Prostate gland (tissue), 2 donors: Measurements from ENCODE around the gene ZXDC. TPM values are rescaled to one million over a fixed set of nuclear protein-coding genes. Genes with fewer than 3 reads are reported as not detected.

ENCODE experiments used
- DNase-seq: peaks from one replicate; pipeline ENCODE4 v3.0.0-alpha.2; 2019; ENCODE audit warnings: low spot score
- H3K27ac ChIP-seq, 2 donors: fragments of 200-600 bp; sonication (generic); 2 replicates each; pipeline ENCODE4 v1.5.1; 2017 to 2019
- H3K27me3 ChIP-seq: fragments of 200-600 bp; sonication (generic); replicated peaks from 2 replicates; pipeline ENCODE4 v1.5.1; 2019; ENCODE audit not compliant: insufficient read depth
- H3K36me3 ChIP-seq, 2 donors: fragments of 200-600 bp; sonication (generic); 1 replicate in 1 of 2; 2 replicates in 1 of 2; pipeline versions ENCODE4 v1.5.1 to v1.8.1; 2017 to 2019
- H3K4me1 ChIP-seq: fragments of 200-600 bp; sonication (generic); replicated peaks from 2 replicates; pipeline ENCODE4 v1.5.1; 2019
- H3K4me3 ChIP-seq, 2 donors: fragments of 200-600 bp; sonication (generic); 2 replicates each; pipeline ENCODE4 v1.5.1; 2017 to 2019
- H3K9me3 ChIP-seq: fragments of 200-600 bp; sonication (generic); 2 replicates; pipeline ENCODE4 v1.5.1; 2017
- POLR2A ChIP-seq: fragments of 450-650 bp; IDR thresholded peaks from one replicate; pipeline ENCODE4 v1.6.1; 2016; ENCODE audit warnings: antibody characterized with exemption, mild to moderate bottlenecking
- POLR2AphosphoS5 ChIP-seq: sonication (generic); formaldehyde crosslinking; IDR thresholded peaks from one replicate; pipeline ENCODE4 v1.6.1; 2017; ENCODE audit warnings: antibody characterized with exemption
- WGBS: methylation state at CpG from one replicate; pipeline ENCODE4 v1.1.5; 2018; 5-methylcytosine and 5-hydroxymethylcytosine counted together
- intact Hi-C: fragments of 100-400 bp; cut with DNase I; formaldehyde crosslinking; loops from one replicate; pipeline ENCODE4 v1.14.2; 2022
- total RNA-seq, 2 donors: library from RNA; depleted of rRNA; stranded (reverse); fragments of >200 nt; gene quantifications; one replicate each; pipeline ENCODE4 v1.1.0, GENCODE V29; 2016
- TF ChIP-seq, protein P1 (sequence below), 4 experiments: fragments of 200-600 bp in 2 of 4; fragments of 450-650 bp in 2 of 4; sonication (generic) in 2 of 4; IDR thresholded peaks; 1 replicate in 3 of 4; 2 replicates in 1 of 4; pipeline ENCODE4 v1.5.1; 2016 to 2019; ENCODE audit warnings: antibody characterized with exemption in 4 of 4, mild to moderate bottlenecking in 2 of 4, moderate library complexity in 2 of 4

ZXDC gene
- total RNA-seq, 2 donors from 2014 or later, result 47.7 to 87.0 TPM

DNA sequence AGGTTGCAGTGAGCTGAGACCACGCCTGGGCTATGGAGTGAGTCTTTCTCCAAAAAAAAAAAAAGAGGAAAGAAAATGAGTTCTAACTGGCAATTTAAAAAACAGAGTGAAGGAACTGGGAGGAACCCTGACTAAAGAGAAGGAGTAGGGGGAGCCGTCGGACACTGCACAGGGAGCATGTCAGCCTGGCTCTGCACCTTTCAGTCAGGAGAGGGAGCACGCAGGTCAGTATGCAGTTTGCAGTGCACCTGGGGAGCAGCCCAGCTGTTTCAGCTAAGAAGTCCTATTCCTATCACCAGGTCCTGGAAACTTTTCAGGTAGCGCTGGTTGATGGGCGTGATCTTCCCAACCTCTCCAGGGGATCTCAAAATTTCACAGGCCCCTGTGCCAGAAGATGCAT is 14.9 kb upstream of the ZXDC start:
- no peak for DNase-seq
- H3K4me3 ChIP-seq, result no peak overlapping the region
- intact Hi-C loops, result no loop called here
- no peaks in the 10 kb centered on the region for H3K9me3 ChIP-seq
- no peaks in the 10 kb centered on the region for H3K36me3 ChIP-seq
- no peaks in the 10 kb centered on the region for H3K4me1 ChIP-seq
- no peak for TF ChIP-seq POLR2A
- TF ChIP-seq POLR2AphosphoS5, result no peak
- TF ChIP-seq, protein P1, sequence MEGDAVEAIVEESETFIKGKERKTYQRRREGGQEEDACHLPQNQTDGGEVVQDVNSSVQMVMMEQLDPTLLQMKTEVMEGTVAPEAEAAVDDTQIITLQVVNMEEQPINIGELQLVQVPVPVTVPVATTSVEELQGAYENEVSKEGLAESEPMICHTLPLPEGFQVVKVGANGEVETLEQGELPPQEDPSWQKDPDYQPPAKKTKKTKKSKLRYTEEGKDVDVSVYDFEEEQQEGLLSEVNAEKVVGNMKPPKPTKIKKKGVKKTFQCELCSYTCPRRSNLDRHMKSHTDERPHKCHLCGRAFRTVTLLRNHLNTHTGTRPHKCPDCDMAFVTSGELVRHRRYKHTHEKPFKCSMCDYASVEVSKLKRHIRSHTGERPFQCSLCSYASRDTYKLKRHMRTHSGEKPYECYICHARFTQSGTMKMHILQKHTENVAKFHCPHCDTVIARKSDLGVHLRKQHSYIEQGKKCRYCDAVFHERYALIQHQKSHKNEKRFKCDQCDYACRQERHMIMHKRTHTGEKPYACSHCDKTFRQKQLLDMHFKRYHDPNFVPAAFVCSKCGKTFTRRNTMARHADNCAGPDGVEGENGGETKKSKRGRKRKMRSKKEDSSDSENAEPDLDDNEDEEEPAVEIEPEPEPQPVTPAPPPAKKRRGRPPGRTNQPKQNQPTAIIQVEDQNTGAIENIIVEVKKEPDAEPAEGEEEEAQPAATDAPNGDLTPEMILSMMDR (IDR thresholded peaks at IDR 0.05), result no peak
- no peak overlapping the region for H3K27ac ChIP-seq
- no peaks in the 10 kb centered on the region for H3K27me3 ChIP-seq
- 85% methylated on average over 6 of the region's 6 CpGs for WGBS

- intact Hi-C loops, result no loop called here
- no peak overlapping the region for H3K27ac ChIP-seq
- no peaks in the 10 kb centered on the region for H3K9me3 ChIP-seq
- H3K4me1 ChIP-seq, result no peaks in the 10 kb centered on the region
- no peak overlapping the region for H3K4me3 ChIP-seq
- no peak for DNase-seq
- 91% methylated on average over 16 of the region's 16 CpGs for WGBS
- TF ChIP-seq, protein P1 (IDR thresholded peaks at IDR 0.05), result no peak
- TF ChIP-seq POLR2A (no peak), POLR2AphosphoS5 (no peak)
- no peaks in the 10 kb centered on the region for H3K27me3 ChIP-seq
- no peaks in the 10 kb centered on the region for H3K36me3 ChIP-seq
Measured at GRCh38 chr3:126488886-126489569, 13.3 kb upstream of the ZXDC start.

DNA sequence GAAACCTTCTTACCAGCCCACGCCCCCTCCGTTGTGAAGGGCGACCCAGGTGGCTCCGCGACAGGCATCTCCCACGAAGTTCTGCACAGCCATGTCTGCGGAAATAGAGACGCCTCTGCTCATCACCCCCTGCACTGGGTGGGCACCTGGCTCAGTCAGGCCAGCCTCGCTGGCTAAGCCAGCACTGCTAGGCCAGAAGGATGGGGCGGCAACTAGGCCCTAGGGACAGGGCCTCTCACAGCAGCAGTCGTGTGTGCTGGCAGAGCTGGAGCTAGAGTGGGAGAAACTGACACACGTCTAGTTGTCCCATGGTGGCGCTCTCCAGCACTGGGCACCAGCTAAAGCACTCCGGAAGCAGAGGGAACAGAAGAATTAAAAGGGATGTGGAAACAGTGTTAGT is 12.5 kb upstream of the ZXDC start:
- intact Hi-C loops, result no loop called here
- H3K4me1 ChIP-seq, result no peaks in the 10 kb centered on the region
- no peaks in the 10 kb centered on the region for H3K9me3 ChIP-seq
- H3K27ac ChIP-seq, result no peak overlapping the region
- no peaks in the 10 kb centered on the region for H3K36me3 ChIP-seq
- no peak for DNase-seq
- TF ChIP-seq POLR2AphosphoS5 (no peak), POLR2A (no peak)
- TF ChIP-seq, protein P1 (IDR thresholded peaks at IDR 0.05), result no peak
- no peak overlapping the region for H3K4me3 ChIP-seq
- no peaks in the 10 kb centered on the region for H3K27me3 ChIP-seq
- 93% methylated on average over 13 of the region's 14 CpGs for WGBS

GRCh38 chr3:126487151-126487771 is 11.6 kb upstream of the ZXDC start:
- no peak for TF ChIP-seq POLR2AphosphoS5
- TF ChIP-seq POLR2A, result no peak
- TF ChIP-seq, protein P1 (IDR thresholded peaks at IDR 0.05), result no peak
- Histone ChIP-seq H3K27me3 (no peaks in the 10 kb centered on the region), H3K27ac (no peak overlapping the region), H3K9me3 (no peaks in the 10 kb centered on the region), H3K4me1 (no peaks in the 10 kb centered on the region), H3K4me3 (no peak overlapping the region), H3K36me3 (no peaks in the 10 kb centered on the region)
- no peak for DNase-seq
- 65% methylated on average over 17 of the region's 17 CpGs for WGBS
- intact Hi-C loops, result no loop called here

DNA sequence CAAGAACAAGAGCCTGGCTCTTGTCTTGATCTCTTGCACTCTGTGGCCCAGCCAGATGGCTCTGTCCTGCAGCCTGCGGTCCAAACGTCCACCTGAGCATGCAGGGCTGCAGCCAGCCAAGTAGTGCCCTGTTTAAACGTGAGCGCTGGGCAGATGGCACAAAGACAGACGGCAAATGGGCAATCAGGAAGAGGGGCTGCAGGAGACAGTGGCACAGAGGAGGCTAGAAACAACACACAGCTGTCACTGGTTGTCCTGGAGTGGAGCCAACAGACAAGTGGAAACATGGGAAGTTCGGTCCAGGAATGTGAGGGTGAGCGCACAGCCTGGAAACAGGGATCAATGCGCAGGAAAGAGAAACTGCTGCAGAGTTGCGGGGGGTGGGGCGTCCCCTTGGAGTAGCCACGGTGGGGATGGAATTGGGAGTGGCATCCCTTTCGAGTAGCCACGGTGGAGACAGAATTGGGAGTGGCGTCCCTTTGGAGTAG is 10.7 kb upstream of the ZXDC start:
- WGBS, result 59% methylated on average over 14 of the region's 14 CpGs
- Histone ChIP-seq H3K27me3 (no peaks in the 10 kb centered on the region), H3K27ac (no peak overlapping the region), H3K4me3 (no peak overlapping the region), H3K4me1 (no peaks in the 10 kb centered on the region), H3K9me3 (no peaks in the 10 kb centered on the region), H3K36me3 (no peaks in the 10 kb centered on the region)
- DNase-seq, result no peak
- intact Hi-C loops, result no loop called here
- no peak for TF ChIP-seq POLR2A
- TF ChIP-seq, protein P1 (IDR thresholded peaks at IDR 0.05), result no peak
- no peak for TF ChIP-seq POLR2AphosphoS5
